Measurements from ENCODE around the gene SEMA3F.

SEMA3F gene

GRCh38 chr3:50172626-50173220, 17.6 kb downstream of the SEMA3F start:
- DNase-seq (ENCODE audit: low read depth) = no peak
- TF ChIP-seq, protein P1, sequence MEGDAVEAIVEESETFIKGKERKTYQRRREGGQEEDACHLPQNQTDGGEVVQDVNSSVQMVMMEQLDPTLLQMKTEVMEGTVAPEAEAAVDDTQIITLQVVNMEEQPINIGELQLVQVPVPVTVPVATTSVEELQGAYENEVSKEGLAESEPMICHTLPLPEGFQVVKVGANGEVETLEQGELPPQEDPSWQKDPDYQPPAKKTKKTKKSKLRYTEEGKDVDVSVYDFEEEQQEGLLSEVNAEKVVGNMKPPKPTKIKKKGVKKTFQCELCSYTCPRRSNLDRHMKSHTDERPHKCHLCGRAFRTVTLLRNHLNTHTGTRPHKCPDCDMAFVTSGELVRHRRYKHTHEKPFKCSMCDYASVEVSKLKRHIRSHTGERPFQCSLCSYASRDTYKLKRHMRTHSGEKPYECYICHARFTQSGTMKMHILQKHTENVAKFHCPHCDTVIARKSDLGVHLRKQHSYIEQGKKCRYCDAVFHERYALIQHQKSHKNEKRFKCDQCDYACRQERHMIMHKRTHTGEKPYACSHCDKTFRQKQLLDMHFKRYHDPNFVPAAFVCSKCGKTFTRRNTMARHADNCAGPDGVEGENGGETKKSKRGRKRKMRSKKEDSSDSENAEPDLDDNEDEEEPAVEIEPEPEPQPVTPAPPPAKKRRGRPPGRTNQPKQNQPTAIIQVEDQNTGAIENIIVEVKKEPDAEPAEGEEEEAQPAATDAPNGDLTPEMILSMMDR (conservative IDR thresholded peaks at IDR 0.05; ENCODE audit: low read length) = no peak
- H3K4me3 ChIP-seq (ENCODE audit: low read length) = no peak overlapping the region

- no peak overlapping the region for H3K4me3 ChIP-seq (ENCODE audit: low read length)
- DNase-seq (ENCODE audit: low read depth) = no peak
- TF ChIP-seq, protein P1 (conservative IDR thresholded peaks at IDR 0.05; ENCODE audit: low read length) = no peak
Observed at GRCh38 chr3:50173685-50174516, 18.8 kb downstream of the SEMA3F start.

DNA sequence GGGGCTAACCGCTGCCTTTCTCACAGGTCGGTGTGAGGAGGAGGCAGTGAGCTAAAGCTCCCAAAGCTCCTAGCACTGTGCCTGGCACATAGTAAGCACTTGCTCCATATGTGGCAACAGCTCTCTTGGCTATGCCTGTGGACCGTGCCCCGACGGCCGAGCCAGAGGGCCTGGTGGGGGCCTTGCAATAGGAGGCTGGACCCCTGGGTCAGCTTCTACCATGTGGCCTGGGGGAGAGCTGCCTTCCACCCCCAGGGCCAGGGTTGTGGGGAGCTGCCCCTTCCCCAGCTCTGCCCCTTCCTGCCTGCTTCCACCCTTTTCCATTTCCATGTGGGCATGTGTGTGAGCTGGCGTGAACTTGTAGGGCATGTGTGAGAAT, 19.4 kb downstream of the SEMA3F start:
- no peak overlapping the region for H3K4me3 ChIP-seq (ENCODE audit: low read length)
- TF ChIP-seq, protein P1 (conservative IDR thresholded peaks at IDR 0.05; ENCODE audit: low read length) = no peak
- no peak for DNase-seq (ENCODE audit: low read depth)

DNA sequence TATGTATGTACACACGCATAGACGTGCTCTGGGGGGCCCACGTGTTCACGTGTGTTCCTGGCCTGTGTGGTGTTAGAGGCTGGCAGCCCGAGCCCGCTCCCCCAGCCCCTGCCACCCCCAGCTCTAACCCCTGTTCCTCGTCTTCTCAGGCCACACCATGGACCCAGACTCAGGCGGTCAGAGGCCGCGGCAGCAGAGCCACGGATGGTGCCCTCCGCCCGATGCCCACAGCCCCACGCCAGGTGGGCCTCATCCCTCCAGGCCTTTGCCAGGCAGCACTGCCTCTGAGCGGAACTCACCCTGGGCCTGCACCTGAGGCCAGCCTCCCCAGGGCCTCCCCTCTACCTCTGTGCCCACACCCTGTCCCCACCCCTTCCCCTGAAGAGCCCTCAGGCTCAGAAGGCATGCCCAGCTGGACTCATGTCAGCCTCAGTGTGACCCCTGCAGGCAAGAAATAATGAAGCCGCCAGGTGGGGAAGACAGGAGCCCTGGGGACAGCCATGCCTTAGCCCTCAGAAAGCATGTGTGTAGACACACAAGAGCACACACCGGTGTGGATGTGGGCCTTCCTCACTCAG, 19.9 kb downstream of the SEMA3F start:
- no peak overlapping the region for H3K4me3 ChIP-seq (ENCODE audit: low read length)
- TF ChIP-seq, protein P1 (conservative IDR thresholded peaks at IDR 0.05; ENCODE audit: low read length) = no peak
- DNase-seq (ENCODE audit: low read depth) = no peak

DNA sequence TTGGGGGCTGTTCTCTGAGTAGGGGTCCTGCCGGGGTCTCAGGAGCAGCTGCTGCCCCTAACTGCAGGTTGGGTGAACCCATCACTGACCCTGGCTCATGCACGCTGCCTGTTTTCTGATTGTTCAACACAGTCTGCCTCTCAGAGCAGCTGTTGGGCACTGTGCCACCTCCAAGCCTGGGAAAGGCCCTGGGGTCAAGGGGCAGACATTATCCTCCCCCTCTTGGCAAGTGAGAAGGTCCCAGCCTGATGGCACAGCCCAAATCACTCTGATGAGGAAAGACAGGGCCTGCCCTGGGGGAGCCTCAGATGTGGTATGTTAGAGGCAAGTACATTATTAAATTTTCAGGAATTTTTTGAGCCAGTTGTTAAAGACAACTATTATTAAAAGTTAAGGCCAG, 22.2 kb downstream of the SEMA3F start:
- no peak for DNase-seq (ENCODE audit: low read depth)
- H3K4me3 ChIP-seq (ENCODE audit: low read length) = no peak overlapping the region
- TF ChIP-seq, protein P1 (conservative IDR thresholded peaks at IDR 0.05; ENCODE audit: low read length) = no peak

DNA sequence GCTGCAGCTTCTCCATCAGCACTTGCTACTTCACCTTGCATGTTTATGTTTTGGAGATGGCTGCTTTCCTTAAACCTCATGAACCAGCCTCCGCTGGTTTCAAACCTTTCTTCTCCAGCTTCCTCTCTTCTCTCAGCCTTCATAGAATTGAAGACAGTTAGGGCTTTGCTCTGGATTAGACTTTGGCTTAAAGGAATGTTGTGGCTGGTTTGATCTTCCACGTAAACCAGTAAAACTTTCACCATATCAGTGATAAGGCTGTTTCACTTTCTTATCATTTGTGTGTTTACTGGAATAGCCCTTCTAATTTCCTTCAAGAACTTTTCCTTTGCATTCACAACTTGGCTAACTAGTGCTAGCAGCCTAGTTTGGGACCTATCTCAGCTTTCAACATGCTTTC, 24.6 kb downstream of the SEMA3F start:
- DNase-seq (ENCODE audit: low read depth) = no peak
- H3K4me3 ChIP-seq (ENCODE audit: low read length) = no peak overlapping the region
- TF ChIP-seq, protein P1 (conservative IDR thresholded peaks at IDR 0.05; ENCODE audit: low read length) = no peak

- no peak overlapping the region for H3K4me3 ChIP-seq (ENCODE audit: low read length)
- TF ChIP-seq, protein P1 (conservative IDR thresholded peaks at IDR 0.05; ENCODE audit: low read length) = no peak
Observed at GRCh38 chr3:50181985-50182384, 26.9 kb downstream of the SEMA3F start.

More at GRCh38 chr3:50181985-50182384, 26.9 kb downstream of the SEMA3F start:
- no peak for DNase-seq (ENCODE audit: low read depth)

All from AG10803 (cell line).